Measurements from ENCODE around the gene CTSH.

- TF ChIP-seq CTCF (conservative IDR thresholded peaks at IDR 0.05; ENCODE audit: low read depth in 2 of 2) (no peak), ZNF462 (CRISPR knock-in tag; IDR thresholded peaks at IDR 0.05) (no peak), POLR2AphosphoS5 (IDR thresholded peaks at IDR 0.05; ENCODE audit: low read depth) (no peak), EZH2 (IDR thresholded peaks at IDR 0.05; ENCODE audit: low read depth, unreplicated experiment) (no peak)
These were observed 21.8 kb downstream of the CTSH start for GRCh38 chr15:78923015-78923414.
